Subcutaneous preadipocyte (primary cell): ENCODE results near the gene ARR3. TPM values are rescaled to one million over a fixed set of nuclear protein-coding genes. Genes with fewer than 3 reads are reported as not detected.

ENCODE experiments used
- small RNA-seq: library from RNA; depleted of rRNA; stranded (forward); fragments of <200 nt; gene quantifications from one replicate; pipeline ENCODE3, GENCODE V24; 2012
- total RNA-seq: library from RNA; depleted of rRNA; stranded (reverse); fragments of >200 nt; gene quantifications from 2 replicates; pipeline ENCODE4 v1.2.3, GENCODE V29; 2012

ARR3 gene
- total RNA-seq = not detected in 2 replicates

GRCh38 chrX:70268034-70268433, at the start of gene ARR3:
Gene ARR3 (plus strand): TSS chrX:70268334. CDS start chrX:70269386, 1,052 bp downstream.

GRCh38 chrX:70234355-70234754, 33.8 kb upstream of the ARR3 start, which contains the start of gene AWAT1:
Gene AWAT1 (plus strand): TSS chrX:70234655. CDS start chrX:70234696, 41 bp downstream.

GRCh38 chrX:70260104-70260503, 8.0 kb upstream of the ARR3 start, which contains the start of gene P2RY4:
Gene P2RY4 (minus strand): TSS chrX:70260204. CDS start chrX:70259624, 580 bp downstream.

GRCh38 chrX:70281951-70282350, 13.8 kb downstream of the ARR3 start, which contains the start of gene RAB41:
Gene RAB41 (plus strand): TSS chrX:70282172. CDS start chrX:70282218, 46 bp downstream.

GRCh38 chrX:70289793-70290770, 21.9 kb downstream of the ARR3 start, which contains the start of the genes KIF4A and PDZD11:
Gene KIF4A (plus strand): TSS chrX:70290104. CDS start chrX:70290459, 355 bp downstream.
Gene PDZD11 (minus strand): TSS chrX:70289927. CDS start chrX:70289341, 586 bp downstream.

Small RNA genes within 50 kb of the gene (small RNA-seq; reads per million reads assigned to genes)
- gene RNA5SP507 = 0.11 reads per million

Other genes with a start within 250 kb of the ARR3 start
- gene AWAT2, start 218.4 kb upstream of the ARR3 start, total RNA-seq = not detected in 2 replicates
- not detected in 2 replicates for gene OTUD6A, start 205.9 kb upstream of the ARR3 start, total RNA-seq
- gene IGBP1, start 134.9 kb upstream of the ARR3 start, total RNA-seq = 44.4 and 64.7 TPM in 2 replicates
- gene DGAT2L6, start 90.9 kb upstream of the ARR3 start, total RNA-seq = not detected in 2 replicates
- not detected in 2 replicates for gene AWAT1, start 33.7 kb upstream of the ARR3 start, total RNA-seq
- under 0.01 and 0.39 TPM in 2 replicates for gene P2RY4, start 8.1 kb upstream of the ARR3 start, total RNA-seq
- not detected in 2 replicates for gene RAB41, start 13.8 kb downstream of the ARR3 start, total RNA-seq
- gene PDZD11, start 21.6 kb downstream of the ARR3 start, total RNA-seq = 40.9 and 56.6 TPM in 2 replicates
- 11.0 and 17.8 TPM in 2 replicates for gene KIF4A, start 21.8 kb downstream of the ARR3 start, total RNA-seq
- gene GDPD2, start 155.0 kb downstream of the ARR3 start, total RNA-seq = under 0.01 TPM in 2 replicates
- gene DLG3, start 176.5 kb downstream of the ARR3 start, total RNA-seq = 2.2 and 3.9 TPM in 2 replicates